K562 (cell line): ENCODE results near the gene PLAAT5. TPM values are rescaled to one million over a fixed set of nuclear protein-coding genes. Genes with fewer than 3 reads are reported as not detected.

Experiments
- ATAC-seq: fragments of 200-7000 bp; cut with Tn5 transposase; 3 replicates; pipeline ENCODE4 v1.9.1; 2020; ENCODE audit warnings: moderate library complexity
- BruUV-seq: library from RNA; stranded (reverse); fragments of 400-500 nt; replicated peaks from 2 replicates; lab custom pipeline; 2021; lab: Mats Ljungman, UMichigan
- CTCF ChIA-PET: fragments of 300-600 bp; formaldehyde crosslinking; extraction: SDS; loops from one replicate; lab custom pipeline; 2021; ENCODE audit warnings: low intra/inter-chr PET ratio; lab: Yijun Ruan, JAX
- POLR2A ChIA-PET: fragments of 300-600, 350-650 bp; sonication (Branson Sonifier 250); formaldehyde crosslinking; extraction: SDS; loops from one replicate; lab custom pipeline; 2021; ENCODE audit warnings: antibody characterized with exemption, inconsistent platforms; lab: Yijun Ruan, JAX
- DNase-seq, 4 experiments: peaks; one replicate each; pipeline versions ENCODE4 v3.0.0 to v3.0.0-alpha.2; 2011 to 2018; ENCODE audit warnings: low spot score in 3 of 4, mixed read lengths in 3 of 4; ENCODE audit errors: extremely low read depth in 1 of 4
- FAIRE-seq: peaks from 2 replicates; lab custom pipeline; 2011; peaks lifted over from hg19 to GRCh38; lab: Jason Lieb, UNC
- H2AFZ ChIP-seq: 2 replicates; pipeline ENCODE4 v1.6.0; 2011; ENCODE audit warnings: low read depth, low read length, control low read depth, inconsistent platforms
- H3K27ac ChIP-seq: fragments of 200-600 bp; 3 replicates; pipeline ENCODE4 v1.8.0; 2011; ENCODE audit warnings: low read depth, mild to moderate bottlenecking, control low read depth, inconsistent platforms, low read length, moderate library complexity, mixed read lengths; ENCODE audit errors: extremely low read depth
- H3K27me3 ChIP-seq, 2 experiments: fragments of 300-600 bp in 1 of 2; 2 replicates in 1 of 2; 3 replicates in 1 of 2; pipeline versions ENCODE4 v1.6.0 to v1.8.0; 2011; ENCODE audit warnings: inconsistent platforms in 2 of 2, low read length in 2 of 2, mild to moderate bottlenecking in 1 of 2, mixed read lengths in 1 of 2, moderate library complexity in 1 of 2; ENCODE audit not compliant: control insufficient read depth in 2 of 2, insufficient read depth in 2 of 2
- H3K36me3 ChIP-seq: fragments of 300-600 bp; 3 replicates; pipeline ENCODE4 v1.8.0; 2011; ENCODE audit warnings: mild to moderate bottlenecking, low read length, inconsistent platforms; ENCODE audit not compliant: control insufficient read depth, insufficient read depth
- H3K4me1 ChIP-seq, 2 experiments: fragments of 200-600 bp in 1 of 2; replicated peaks in 1 of 2; 2 replicates in 1 of 2; 3 replicates in 1 of 2; pipeline versions ENCODE4 v1.5.1 to v1.8.0; 2011; ENCODE audit warnings: inconsistent platforms in 2 of 2, low read length in 2 of 2, mild to moderate bottlenecking in 1 of 2, mixed read lengths in 1 of 2, moderate library complexity in 1 of 2; ENCODE audit not compliant: control insufficient read depth in 2 of 2, insufficient read depth in 2 of 2
- H3K4me2 ChIP-seq: 2 replicates; pipeline ENCODE4 v1.6.1; 2011; ENCODE audit warnings: low read length, control low read depth, inconsistent platforms, mixed read lengths; ENCODE audit not compliant: insufficient read depth
- H3K4me3 ChIP-seq: fragments of 200-600 bp; sonication (generic), shearing (Covaris generic); 2 replicates; pipeline ENCODE4 v1.5.1; 2016; ENCODE audit warnings: control low read depth, inconsistent platforms
- H3K79me2 ChIP-seq: fragments of 200-600 bp; 3 replicates; pipeline ENCODE4 v1.8.0; 2011; ENCODE audit warnings: low read length, inconsistent platforms; ENCODE audit not compliant: control insufficient read depth, insufficient read depth
- H3K9ac ChIP-seq, 2 experiments: 2 replicates each; pipeline versions ENCODE4 v1.6.0 to v1.6.1; 2011; ENCODE audit warnings: low read depth in 2 of 2, low read length in 2 of 2, control low read depth in 1 of 2, inconsistent platforms in 1 of 2, mild to moderate bottlenecking in 1 of 2, mixed read lengths in 1 of 2; ENCODE audit not compliant: insufficient read depth in 1 of 2
- H3K9me1 ChIP-seq: one replicate; pipeline ENCODE4 v1.6.0; 2011; ENCODE audit warnings: inconsistent platforms, mild to moderate bottlenecking, low read length, moderate library complexity; ENCODE audit not compliant: control insufficient read depth, insufficient read depth
- H3K9me3 ChIP-seq: replicated peaks from 2 replicates; pipeline ENCODE4 v1.5.1; 2011; ENCODE audit warnings: low read depth, low read length, inconsistent platforms; ENCODE audit not compliant: control insufficient read depth, insufficient read depth
- H4K20me1 ChIP-seq: replicated peaks from 2 replicates; pipeline ENCODE4 v1.6.1; 2011; ENCODE audit warnings: low read length, inconsistent platforms, mixed read lengths; ENCODE audit not compliant: control insufficient read depth, insufficient read depth
- E2F6 ChIP-seq, 2 experiments: IDR thresholded peaks; 2 replicates each; pipeline ENCODE4 v1.6.1; 2011; ENCODE audit warnings: borderline replicate concordance in 1 of 2, control low read depth in 1 of 2, low read depth in 1 of 2, low read length in 1 of 2, mild to moderate bottlenecking in 1 of 2, mixed read lengths in 1 of 2, moderate library complexity in 1 of 2; ENCODE audit not compliant: insufficient read depth in 1 of 2, insufficient read length in 1 of 2, poor library complexity in 1 of 2, severe bottlenecking in 1 of 2; ENCODE audit errors: extremely low read depth in 1 of 2
- FIP1L1 ChIP-seq: fragments of 200-400 bp; formaldehyde crosslinking; IDR thresholded peaks from 2 replicates; pipeline ENCODE4 v1.6.1; 2018; ENCODE audit warnings: mild to moderate bottlenecking, low read depth, low read length; ENCODE audit not compliant: poor library complexity, severe bottlenecking
- GTF2F1 ChIP-seq: IDR thresholded peaks from 2 replicates; pipeline ENCODE4 v1.6.1; 2011; ENCODE audit warnings: low read depth, low read length, improper control_type of control experiment
- SRSF9 ChIP-seq: fragments of 200-400 bp; formaldehyde crosslinking; IDR thresholded peaks from 2 replicates; pipeline ENCODE4 v1.6.1; 2017; ENCODE audit warnings: low read depth, low read length, borderline replicate concordance
- TCF7L2 ChIP-seq: fragments of 150-350 bp; IDR thresholded peaks from 2 replicates; pipeline ENCODE4 v1.6.1; 2016; ENCODE audit warnings: low read depth, mild to moderate bottlenecking, low read length, moderate library complexity
- ZBTB26 ChIP-seq: fragments of 450-650 bp; formaldehyde crosslinking; IDR thresholded peaks from 2 replicates; pipeline ENCODE4 v1.4.0; 2022; ENCODE audit warnings: missing genetic modification characterization
- ZNF77 ChIP-seq: fragments of 250-450 bp; sonication (Bioruptor Pico); IDR thresholded peaks from 2 replicates; pipeline ENCODE4 v1.5.0; 2020
- WGBS: fragments of 100-300 bp; shearing (Covaris generic); methylation state at CpG from one replicate; pipeline ENCODE4 v1.1.6; 2016; ENCODE audit warnings: low coverage, mixed read lengths; ENCODE audit not compliant: insufficient coverage; ENCODE audit errors: missing lambda C conversion rate; 5-methylcytosine and 5-hydroxymethylcytosine counted together
- in situ Hi-C: fragments of 300-500 bp; cut with MboI; formaldehyde crosslinking; loops from 4 replicates; pipeline ENCODE4 v1.15.0; 2018; ENCODE audit warnings: inconsistent platforms, mixed read lengths
- intact Hi-C: fragments of 100-400 bp; cut with micrococcal nuclease; formaldehyde crosslinking; loops from 2 replicates; pipeline ENCODE4 v1.14.2; 2022
- polyA plus RNA-seq, 8 experiments: library from polyadenylated mRNA; depleted of rRNA in 4 of 8; stranded (reverse) in 5 of 8; unstranded in 3 of 8; fragments of >200 nt; fragmentation: Nextera tagmentation in 2 of 8; fragmentation: Illumina TruSeq in 1 of 8; extraction: Ambion mirVana in 2 of 8; extraction: Trizol in 1 of 8; gene quantifications; 2 replicates each; pipeline versions ENCODE4 v1.2.1 to v1.2.3, GENCODE V29; 2011 to 2014; ENCODE audit warnings: inconsistent platforms in 1 of 8, missing spikeins in 1 of 8
- total RNA-seq, 7 experiments: library from RNA; depleted of rRNA in 6 of 7; stranded (reverse); fragments of >200 nt in 6 of 7; fragmentation: Illumina TruSeq in 2 of 7; extraction: Trizol in 2 of 7; gene quantifications; 2 replicates each; pipeline versions ENCODE4 v1.2.1 to v1.2.3, GENCODE V29; 2011 to 2021; ENCODE audit warnings: low replicate concordance in 1 of 7

Gene PLAAT5
- total and polyA plus RNA-seq, 9 of the 15 experiments (the other 6 are each of a cell fraction or from before 2014, with no cell fraction given) = not detected

GRCh38 chr11:63507511-63507910 is 16.5 kb upstream of the PLAAT5 start:
- H3K4me1 ChIP-seq = peaks cover 35 to 51% of the 10 kb centered on the region in 2 experiments
- H3K9me3 ChIP-seq = no peaks in the 10 kb centered on the region
- H3K9ac ChIP-seq = no peak overlapping the region; a peak in 1 of 4 replicates
- CTCF ChIA-PET = interaction anchor here (1.4 kb wide), 1 partner anchor 29 kb away, joined by 8 read pairs; no protein-coding TSS in a partner anchor
- no peak overlapping the region for H2AFZ ChIP-seq
- no peaks in the 10 kb centered on the region for H3K79me2 ChIP-seq
- 49% methylated on average over 2 of the region's 2 CpGs for WGBS
- no peaks in the 10 kb centered on the region for H3K27me3 ChIP-seq
- FAIRE-seq = no peak
- intact Hi-C loops = loop anchor here (5.0 kb wide), 1 partner anchor 60 kb away; no protein-coding TSS in a partner anchor
- POLR2A ChIA-PET = interaction anchor here (0.7 to 2.2 kb wide), 4 partner anchors 8 to 354 kb away, joined by 3 to 11 read pairs (median 3); no protein-coding TSS in a partner anchor
- H3K9me1 ChIP-seq = no peaks in the 10 kb centered on the region
- no peaks in the 10 kb centered on the region for H4K20me1 ChIP-seq
- H3K27ac ChIP-seq = no peak overlapping the region
- no peak for TF ChIP-seq GTF2F1
- no peak for TF ChIP-seq TCF7L2
- no peak for TF ChIP-seq E2F6 (IDR thresholded peaks at IDR 0.05; ENCODE audit: borderline replicate concordance in 1 of 2, extremely low read depth in 1 of 2, insufficient read depth in 1 of 2, insufficient read length in 1 of 2, low read depth in 1 of 2, low read length in 1 of 2, poor library complexity in 1 of 2, severe bottlenecking in 1 of 2)
- TF ChIP-seq FIP1L1 = no peak
- TF ChIP-seq SRSF9 = no peak
- no peak for TF ChIP-seq ZNF77 (CRISPR knock-in tag)
- no peak for TF ChIP-seq ZBTB26 (CRISPR knock-in tag)
- ATAC-seq = no peak
- no peaks in the 10 kb centered on the region for H3K36me3 ChIP-seq
- BruUV-seq = no TSS peak
- no peak overlapping the region for H3K4me2 ChIP-seq
- in situ Hi-C loops = no loop called here
- H3K4me3 ChIP-seq = no peak overlapping the region
- DNase-seq = no peak
